H1 (cell line): Measurements from ENCODE around the gene BCKDHA. TPM values are rescaled to one million over a fixed set of nuclear protein-coding genes. Genes with fewer than 3 reads are reported as not detected.

ENCODE experiments used
- CTCF ChIA-PET: fragments of 300-600 bp; sonication (Branson Sonifier 250); formaldehyde crosslinking; loops from one replicate; lab custom pipeline; 2021; ENCODE audit not compliant: partially characterized antibody; lab: Charles Lee
- POLR2A ChIA-PET: fragments of 300-600 bp; sonication (Branson Sonifier 250); formaldehyde crosslinking; loops from one replicate; lab custom pipeline; 2021; ENCODE audit warnings: inconsistent platforms; ENCODE audit not compliant: partially characterized antibody; lab: Charles Lee
- DNase-seq, 2 experiments: peaks; one replicate each; pipeline versions ENCODE4 v3.0.0 to v3.0.0-alpha.2; 2010 to 2022; ENCODE audit warnings: low spot score in 2 of 2, low read depth in 1 of 2, mixed read lengths in 1 of 2
- FAIRE-seq: peaks from 2 replicates; lab custom pipeline; 2011; peaks lifted over from hg19 to GRCh38; lab: Jason Lieb, UNC
- H2AFZ ChIP-seq: 2 replicates; pipeline ENCODE4 v1.8.1; 2012; ENCODE audit warnings: low read length, inconsistent platforms
- H2AK5ac ChIP-seq: 2 replicates; pipeline ENCODE4 v1.6.1; 2013; ENCODE audit warnings: low read depth, low read length
- H2BK120ac ChIP-seq: replicated peaks from 2 replicates; pipeline ENCODE3; 2013; ENCODE audit warnings: low read depth, low read length, inconsistent platforms
- H2BK12ac ChIP-seq: 2 replicates; pipeline ENCODE4 v1.6.1; 2013; ENCODE audit warnings: low read depth, low read length
- H2BK15ac ChIP-seq: 2 replicates; pipeline ENCODE4 v1.6.1; 2013; ENCODE audit warnings: low read length
- H2BK20ac ChIP-seq: 2 replicates; pipeline ENCODE4 v1.6.1; 2013; ENCODE audit warnings: low read length
- H2BK5ac ChIP-seq: 2 replicates; pipeline ENCODE4 v1.6.1; 2013; ENCODE audit warnings: low read depth, low read length
- H3K14ac ChIP-seq: 2 replicates; pipeline ENCODE4 v1.6.1; 2013; ENCODE audit warnings: inconsistent platforms; ENCODE audit not compliant: insufficient read length
- H3K18ac ChIP-seq: 2 replicates; pipeline ENCODE4 v1.6.1; 2013; ENCODE audit warnings: low read length; ENCODE audit errors: extremely low read depth
- H3K23ac ChIP-seq: 2 replicates; pipeline ENCODE4 v1.6.1; 2013; ENCODE audit warnings: inconsistent platforms; ENCODE audit not compliant: insufficient read length
- H3K23me2 ChIP-seq: 2 replicates; pipeline ENCODE4 v1.6.1; 2013; ENCODE audit warnings: low read depth, low read length
- H3K27ac ChIP-seq: 2 replicates; pipeline ENCODE4 v1.6.1; 2011; ENCODE audit warnings: low read depth, low read length, inconsistent platforms
- H3K27me3 ChIP-seq, 4 experiments: replicated peaks in 1 of 4; 1 replicate in 1 of 4; 2 replicates in 3 of 4; pipeline versions ENCODE4 v1.6.1 to v1.8.1; 2011 to 2013; ENCODE audit warnings: low read length in 3 of 4, mild to moderate bottlenecking in 3 of 4, inconsistent platforms in 2 of 4, mixed read lengths in 2 of 4, moderate library complexity in 1 of 4; ENCODE audit not compliant: control insufficient read depth in 3 of 4, insufficient read depth in 3 of 4; ENCODE audit errors: extremely low read depth in 1 of 4
- H3K36me3 ChIP-seq, 4 experiments: 2 replicates each; pipeline versions ENCODE4 v1.6.1 to v1.8.1; 2011 to 2013; ENCODE audit warnings: mild to moderate bottlenecking in 4 of 4, low read length in 3 of 4, moderate library complexity in 2 of 4, control low read depth in 1 of 4, inconsistent platforms in 1 of 4; ENCODE audit not compliant: insufficient read depth in 4 of 4, control insufficient read depth in 2 of 4
- H3K4ac ChIP-seq: replicated peaks from 2 replicates; pipeline ENCODE3; 2013; ENCODE audit warnings: low read length, low read depth, mixed read lengths, inconsistent platforms; ENCODE audit not compliant: insufficient read length
- H3K4me1 ChIP-seq, 4 experiments: replicated peaks in 1 of 4; 1 replicate in 1 of 4; 2 replicates in 3 of 4; pipeline versions ENCODE4 v1.6.1 to v1.8.1; 2011 to 2013; ENCODE audit warnings: low read length in 3 of 4, inconsistent platforms in 2 of 4, mixed read lengths in 1 of 4; ENCODE audit not compliant: insufficient read depth in 4 of 4, control insufficient read depth in 3 of 4
- H3K4me2 ChIP-seq, 2 experiments: 2 replicates each; pipeline versions ENCODE4 v1.6.1 to v1.8.1; 2011 to 2013; ENCODE audit warnings: low read depth in 2 of 2, low read length in 2 of 2, control low read depth in 1 of 2, inconsistent platforms in 1 of 2, mild to moderate bottlenecking in 1 of 2; ENCODE audit not compliant: insufficient read depth in 1 of 2
- H3K4me3 ChIP-seq, 4 experiments: fragments of 200-600, 300-600 bp in 1 of 4; sonication (generic), shearing (Covaris generic), sonication (Bioruptor Twin) in 1 of 4; 2 replicates each; pipeline versions ENCODE4 v1.5.1 to v1.8.1; 2011 to 2016; ENCODE audit warnings: low read length in 4 of 4, low read depth in 3 of 4, control low read depth in 2 of 4, inconsistent platforms in 2 of 4, mild to moderate bottlenecking in 2 of 4, mixed read lengths in 1 of 4, moderate library complexity in 1 of 4; ENCODE audit not compliant: insufficient read depth in 2 of 4; ENCODE audit errors: extremely low read depth in 1 of 4
- H3K56ac ChIP-seq: replicated peaks from 2 replicates; pipeline ENCODE3; 2013; ENCODE audit warnings: low read depth, mild to moderate bottlenecking, mixed read lengths, low read length, inconsistent platforms; ENCODE audit not compliant: insufficient read length
- H3K79me1 ChIP-seq: 2 replicates; pipeline ENCODE4 v1.6.1; 2013; ENCODE audit warnings: low read depth, low read length, control low read depth
- H3K79me2 ChIP-seq, 2 experiments: 2 replicates each; pipeline versions ENCODE4 v1.6.1 to v1.8.1; 2012 to 2013; ENCODE audit warnings: low read length in 2 of 2, mild to moderate bottlenecking in 2 of 2, inconsistent platforms in 1 of 2; ENCODE audit not compliant: insufficient read depth in 2 of 2, control insufficient read depth in 1 of 2
- H3K9ac ChIP-seq, 4 experiments: replicated peaks in 1 of 4; 1 replicate in 1 of 4; 2 replicates in 3 of 4; pipeline versions ENCODE4 v1.6.1 to v1.8.1; 2011 to 2013; ENCODE audit warnings: low read depth in 3 of 4, low read length in 3 of 4, control low read depth in 2 of 4, mild to moderate bottlenecking in 2 of 4, moderate library complexity in 2 of 4, inconsistent platforms in 1 of 4; ENCODE audit errors: extremely low read depth in 1 of 4
- H3K9me3 ChIP-seq, 2 experiments: 2 replicates each; pipeline versions ENCODE4 v1.6.1 to v1.8.1; 2012 to 2013; ENCODE audit warnings: mild to moderate bottlenecking in 2 of 2, moderate library complexity in 2 of 2, control low read depth in 1 of 2, inconsistent platforms in 1 of 2, low read depth in 1 of 2, low read length in 1 of 2, mixed read lengths in 1 of 2; ENCODE audit not compliant: insufficient read depth in 2 of 2
- H4K20me1 ChIP-seq, 2 experiments: replicated peaks in 1 of 2; 2 replicates each; pipeline versions ENCODE3 to v1.8.1; 2011 to 2013; ENCODE audit warnings: inconsistent platforms in 2 of 2, low read length in 2 of 2, mild to moderate bottlenecking in 1 of 2; ENCODE audit not compliant: insufficient read depth in 2 of 2, control insufficient read depth in 1 of 2
- H4K5ac ChIP-seq: 2 replicates; pipeline ENCODE4 v1.6.1; 2013; ENCODE audit warnings: low read length, low read depth, mixed read lengths, inconsistent platforms; ENCODE audit not compliant: insufficient read length
- H4K8ac ChIP-seq: 2 replicates; pipeline ENCODE4 v1.8.0; 2013; ENCODE audit warnings: mild to moderate bottlenecking, moderate library complexity, low read length, inconsistent platforms; ENCODE audit not compliant: insufficient read depth; ENCODE audit errors: extremely low read depth
- H4K91ac ChIP-seq: replicated peaks from 2 replicates; pipeline ENCODE3; 2013; ENCODE audit warnings: low read length, mixed read lengths, inconsistent platforms; ENCODE audit not compliant: insufficient read length
- EP300 ChIP-seq, 2 experiments: IDR thresholded peaks; 1 replicate in 1 of 2; 2 replicates in 1 of 2; pipeline ENCODE4 v1.6.1; 2011 to 2012; ENCODE audit warnings: low read depth in 2 of 2, low read length in 2 of 2, mild to moderate bottlenecking in 2 of 2, borderline replicate concordance in 1 of 2, inconsistent platforms in 1 of 2, moderate library complexity in 1 of 2
- JUND ChIP-seq: IDR thresholded peaks from 2 replicates; pipeline ENCODE4 v1.6.1; 2011; ENCODE audit warnings: mild to moderate bottlenecking, improper control_type of control experiment, low read length
- KDM4A ChIP-seq: IDR thresholded peaks from one replicate; pipeline ENCODE4 v1.7.1; 2012; ENCODE audit warnings: low read depth, mild to moderate bottlenecking, moderate library complexity, low read length, inconsistent platforms; ENCODE audit not compliant: severe bottlenecking
- KDM5A ChIP-seq: fragments of 200-600 bp; IDR thresholded peaks from 2 replicates; pipeline ENCODE4 v1.7.1; 2012; ENCODE audit warnings: mild to moderate bottlenecking, low read length, inconsistent platforms, mixed read lengths
- NANOG ChIP-seq: IDR thresholded peaks from 2 replicates; pipeline ENCODE4 v1.6.1; 2011; ENCODE audit warnings: low read length, low read depth, mild to moderate bottlenecking, inconsistent platforms; ENCODE audit not compliant: insufficient read depth, poor library complexity, severe bottlenecking
- RAD21 ChIP-seq, 2 experiments: IDR thresholded peaks in 1 of 2; conservative IDR thresholded peaks in 1 of 2; 2 replicates each; pipeline ENCODE4 v1.6.1; 2011; ENCODE audit warnings: low read depth in 2 of 2, low read length in 2 of 2, improper control_type of control experiment in 1 of 2, inconsistent platforms in 1 of 2, mild to moderate bottlenecking in 1 of 2, moderate library complexity in 1 of 2
- SUZ12 ChIP-seq: fragments of 200-600 bp; sonication (generic); IDR thresholded peaks from 2 replicates; pipeline ENCODE4 v1.6.1; 2012; ENCODE audit warnings: mild to moderate bottlenecking, inconsistent platforms, low read length, moderate library complexity, mixed read lengths
- WGBS, 2 experiments: shearing (Covaris generic) in 1 of 2; methylation state at CpG; one replicate each; pipeline versions ENCODE4 v1.1.6 to v1.1.7; 2013 to 2015; ENCODE audit warnings: low lambda C conversion rate in 2 of 2, mixed read lengths in 2 of 2, inconsistent platforms in 1 of 2, low coverage in 1 of 2, missing lambda C conversion rate in 1 of 2; ENCODE audit not compliant: insufficient replicate concordance in 2 of 2, insufficient coverage in 1 of 2, insufficient read length in 1 of 2; ENCODE audit errors: extremely low coverage in 1 of 2, missing lambda C conversion rate in 1 of 2; 5-methylcytosine and 5-hydroxymethylcytosine counted together
- polyA plus RNA-seq, 7 experiments: library from polyadenylated mRNA; depleted of rRNA in 3 of 7; stranded (reverse) in 5 of 7; unstranded in 2 of 7; fragments of >200 nt in 5 of 7; fragments of 200-250 nt in 2 of 7; gene quantifications; 1 replicate in 5 of 7; 2 replicates in 1 of 7; 4 replicates in 1 of 7; pipeline versions ENCODE4 v1.2.1 to v1.2.3, GENCODE V29; 2011 to 2013; ENCODE audit warnings: missing spikeins in 2 of 7, mixed read lengths in 2 of 7
- total RNA-seq: library from RNA; stranded (reverse); fragmentation: NEBNext Ultra II Directional; extraction: Animal tissue kit (Norgen Biotek cat#: 25700); gene quantifications from 2 replicates; pipeline ENCODE4 v1.2.1, GENCODE V29; 2021

BCKDHA gene
- total and polyA plus RNA-seq, 2 of the 8 experiments (the other 6 are each of a cell fraction or from before 2014, with no cell fraction given): 14.2 to 69.6 TPM

DNA sequence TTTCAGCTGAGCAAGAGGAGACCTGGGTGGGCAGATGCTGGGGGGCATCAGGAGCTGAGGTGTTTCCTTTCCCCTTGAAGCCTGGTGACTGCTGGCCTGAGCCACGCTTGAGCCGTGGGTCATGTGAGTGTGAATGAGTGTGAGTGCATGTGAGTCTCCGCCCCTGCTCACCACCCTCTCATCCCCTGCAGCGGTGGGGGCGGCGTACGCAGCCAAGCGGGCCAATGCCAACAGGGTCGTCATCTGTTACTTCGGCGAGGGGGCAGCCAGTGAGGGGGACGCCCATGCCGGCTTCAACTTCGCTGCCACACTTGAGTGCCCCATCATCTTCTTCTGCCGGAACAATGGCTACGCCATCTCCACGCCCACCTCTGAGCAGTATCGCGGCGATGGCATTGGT lies 24.4 kb downstream of the BCKDHA start:
- H3K27me3 ChIP-seq: no peaks in the 10 kb centered on the region
- no peak overlapping the region for H3K4ac ChIP-seq
- H3K14ac ChIP-seq: no peak overlapping the region
- no peaks in the 10 kb centered on the region for H4K20me1 ChIP-seq
- no peaks in the 10 kb centered on the region for H3K79me2 ChIP-seq
- H2BK120ac ChIP-seq: no peak overlapping the region
- H4K91ac ChIP-seq: no peak overlapping the region
- no peaks in the 10 kb centered on the region for H3K9me3 ChIP-seq
- no peak overlapping the region for H2BK15ac ChIP-seq
- H2BK20ac ChIP-seq: no peak overlapping the region
- no peak for DNase-seq
- H3K23ac ChIP-seq: no peak overlapping the region
- no peak overlapping the region for H4K8ac ChIP-seq
- no peak overlapping the region for H3K4me3 ChIP-seq
- no peak overlapping the region for H3K18ac ChIP-seq
- H2AFZ ChIP-seq: no peak overlapping the region
- no peak for TF ChIP-seq KDM5A
- no peak for TF ChIP-seq RAD21 (IDR thresholded peaks at IDR 0.05 in 1 of 2, conservative IDR thresholded peaks at IDR 0.05 in 1 of 2; ENCODE audit: low read depth in 2 of 2, low read length in 2 of 2)
- no peak for TF ChIP-seq JUND
- no peak for TF ChIP-seq EP300 (IDR thresholded peaks at IDR 0.05; ENCODE audit: borderline replicate concordance in 1 of 2, low read depth in 2 of 2, low read length in 2 of 2)
- TF ChIP-seq KDM4A: no peak
- no peak for TF ChIP-seq SUZ12
- no peak for TF ChIP-seq NANOG
- 90% methylated on average over 18 of the region's 20 CpGs; no CpG with 5 or more reads in 1 of the 2 experiments for WGBS, 2 experiments
- H4K5ac ChIP-seq: no peak overlapping the region
- FAIRE-seq: no peak
- H3K36me3 ChIP-seq: peaks cover 0 to 10% (median 2%) of the 10 kb centered on the region in 4 experiments; a peak in 6 of 8 replicates
- H3K4me2 ChIP-seq: no peak overlapping the region
- no peak overlapping the region for H2BK12ac ChIP-seq
- peaks cover 0 to 7% (median 0%) of the 10 kb centered on the region in 4 experiments; a peak in 2 of 7 replicates for H3K4me1 ChIP-seq
- ChIA-PET POLR2A (no interaction called here), CTCF (no interaction called here)
- H3K23me2 ChIP-seq: peaks cover 2% of the 10 kb centered on the region; the same call in 1 of the 2 replicates
- no peak overlapping the region; a peak in 1 of 7 replicates for H3K9ac ChIP-seq
- no peaks in the 10 kb centered on the region for H3K79me1 ChIP-seq
- no peak overlapping the region for H2AK5ac ChIP-seq
- no peak overlapping the region for H2BK5ac ChIP-seq
- H3K27ac ChIP-seq: no peak overlapping the region
- H3K56ac ChIP-seq: no peak overlapping the region
